ENCODE results near the gene CTSS.

DNA sequence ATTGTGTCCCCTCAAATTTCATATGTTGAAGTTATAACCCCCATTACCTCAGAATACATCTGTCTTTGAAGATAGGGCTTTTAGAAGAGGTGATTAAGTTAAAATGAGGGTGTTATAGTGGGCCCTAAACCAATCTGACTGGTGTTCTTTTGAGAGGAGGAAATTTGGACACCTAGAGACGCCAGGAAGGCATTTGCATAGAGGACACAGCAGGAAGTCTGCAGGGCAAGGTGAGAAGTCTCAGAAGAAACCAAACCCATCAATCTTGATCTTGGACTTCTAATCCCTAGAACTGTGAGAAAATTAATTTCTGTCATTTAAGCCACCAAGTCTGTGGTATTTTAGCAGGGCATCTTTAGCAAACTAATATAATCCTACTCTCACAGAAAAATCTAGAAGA lies 81.7 kb downstream of the CTSS start:
- TF ChIP-seq, protein P1, sequence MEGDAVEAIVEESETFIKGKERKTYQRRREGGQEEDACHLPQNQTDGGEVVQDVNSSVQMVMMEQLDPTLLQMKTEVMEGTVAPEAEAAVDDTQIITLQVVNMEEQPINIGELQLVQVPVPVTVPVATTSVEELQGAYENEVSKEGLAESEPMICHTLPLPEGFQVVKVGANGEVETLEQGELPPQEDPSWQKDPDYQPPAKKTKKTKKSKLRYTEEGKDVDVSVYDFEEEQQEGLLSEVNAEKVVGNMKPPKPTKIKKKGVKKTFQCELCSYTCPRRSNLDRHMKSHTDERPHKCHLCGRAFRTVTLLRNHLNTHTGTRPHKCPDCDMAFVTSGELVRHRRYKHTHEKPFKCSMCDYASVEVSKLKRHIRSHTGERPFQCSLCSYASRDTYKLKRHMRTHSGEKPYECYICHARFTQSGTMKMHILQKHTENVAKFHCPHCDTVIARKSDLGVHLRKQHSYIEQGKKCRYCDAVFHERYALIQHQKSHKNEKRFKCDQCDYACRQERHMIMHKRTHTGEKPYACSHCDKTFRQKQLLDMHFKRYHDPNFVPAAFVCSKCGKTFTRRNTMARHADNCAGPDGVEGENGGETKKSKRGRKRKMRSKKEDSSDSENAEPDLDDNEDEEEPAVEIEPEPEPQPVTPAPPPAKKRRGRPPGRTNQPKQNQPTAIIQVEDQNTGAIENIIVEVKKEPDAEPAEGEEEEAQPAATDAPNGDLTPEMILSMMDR (IDR thresholded peaks at IDR 0.05) = no peak
- no peak for TF ChIP-seq EP300 (IDR thresholded peaks at IDR 0.05)
- TF ChIP-seq POLR2A (IDR thresholded peaks at IDR 0.05) = no peak
